Endothelial cell (in vitro differentiated cells): ENCODE measurements around the gene SPTBN5. TPM values are rescaled to one million over a fixed set of nuclear protein-coding genes. Genes with fewer than 3 reads are reported as not detected.

Source experiments
- DNase-seq: peaks from one replicate; pipeline ENCODE4 v3.0.0; 2021; ENCODE audit warnings: low spot score
- H3K27ac Mint-ChIP-seq: one replicate; pipeline ENCODE4 v1.8.0; 2021; ENCODE audit warnings: mixed read lengths, inconsistent platforms; ENCODE audit not compliant: unreplicated experiment
- H3K27me3 Mint-ChIP-seq: one replicate; pipeline ENCODE4 v1.8.0; 2021; ENCODE audit warnings: mild to moderate bottlenecking, moderate library complexity, mixed read lengths, inconsistent platforms; ENCODE audit not compliant: unreplicated experiment
- H3K36me3 Mint-ChIP-seq: one replicate; pipeline ENCODE4 v1.8.0; 2021; ENCODE audit warnings: mild to moderate bottlenecking, low read depth, mixed read lengths, inconsistent platforms; ENCODE audit not compliant: unreplicated experiment
- H3K4me1 Mint-ChIP-seq: one replicate; pipeline ENCODE4 v1.8.0; 2021; ENCODE audit warnings: mild to moderate bottlenecking, mixed read lengths, inconsistent platforms; ENCODE audit not compliant: unreplicated experiment
- H3K4me3 Mint-ChIP-seq: one replicate; pipeline ENCODE4 v1.8.0; 2021; ENCODE audit warnings: mild to moderate bottlenecking, mixed read lengths, inconsistent platforms; ENCODE audit not compliant: unreplicated experiment
- H3K9me3 Mint-ChIP-seq: one replicate; pipeline ENCODE4 v1.8.0; 2021; ENCODE audit warnings: mixed read lengths, inconsistent platforms; ENCODE audit not compliant: unreplicated experiment
- CTCF ChIP-seq: fragments of 200-600 bp; sonication (generic); IDR thresholded peaks from one replicate; pipeline ENCODE4 v1.5.0; 2021; ENCODE audit warnings: antibody characterized with exemption; ENCODE audit not compliant: unreplicated experiment
- total RNA-seq: library from RNA; stranded (reverse); fragmentation: NEBNext Ultra II Directional; extraction: Animal tissue kit (Norgen Biotek cat#: 25700); gene quantifications from one replicate; pipeline ENCODE4 v1.2.1, GENCODE V29; 2021; ENCODE audit not compliant: unreplicated experiment

Gene SPTBN5
- total RNA-seq, 1 donor from 2014 or later = 9.4 TPM

- Mint-ChIP-seq H3K4me3 (no peak overlapping the region), H3K27me3 (peaks cover 15% of the 10 kb centered on the region), H3K27ac (peak overlapping the region; percentile 26), H3K4me1 (peaks cover 5% of the 10 kb centered on the region), H3K36me3 (peaks cover 13% of the 10 kb centered on the region), H3K9me3 (no peaks in the 10 kb centered on the region)
- DNase-seq = no peak
- TF ChIP-seq CTCF = no peak
Observed at GRCh38 chr15:41892621-41893421, 1.0 kb downstream of the SPTBN5 start.

- Mint-ChIP-seq H3K27ac (no peak overlapping the region), H3K4me1 (peaks cover 8% of the 10 kb centered on the region), H3K36me3 (peaks cover 8% of the 10 kb centered on the region), H3K4me3 (no peak overlapping the region), H3K9me3 (no peaks in the 10 kb centered on the region), H3K27me3 (peaks cover 19% of the 10 kb centered on the region)
- DNase-seq = no peak
- TF ChIP-seq CTCF = no peak
Observed at GRCh38 chr15:41891946-41892345, 1.9 kb downstream of the SPTBN5 start.

GRCh38 chr15:41891226-41891625 lies 2.6 kb downstream of the SPTBN5 start:
- no peak for TF ChIP-seq CTCF
- Mint-ChIP-seq H3K9me3 (no peaks in the 10 kb centered on the region), H3K27me3 (peaks cover 20% of the 10 kb centered on the region), H3K36me3 (peaks cover 7% of the 10 kb centered on the region), H3K27ac (no peak overlapping the region), H3K4me1 (peaks cover 8% of the 10 kb centered on the region), H3K4me3 (no peak overlapping the region)
- no peak for DNase-seq

- H3K27me3 Mint-ChIP-seq = peaks cover 14% of the 10 kb centered on the region
- H3K27ac Mint-ChIP-seq = no peak overlapping the region
- DNase-seq = no peak
- peaks cover 6% of the 10 kb centered on the region for H3K4me1 Mint-ChIP-seq
- no peaks in the 10 kb centered on the region for H3K9me3 Mint-ChIP-seq
- TF ChIP-seq CTCF = no peak
- peaks cover 11% of the 10 kb centered on the region for H3K36me3 Mint-ChIP-seq
- H3K4me3 Mint-ChIP-seq = no peak overlapping the region
Observed at GRCh38 chr15:41890050-41890690, 3.7 kb downstream of the SPTBN5 start.
